GM12872 (cell line): ENCODE results near the gene HABP2.

Experiments
- TF ChIP-seq, protein P1 (sequence below): IDR thresholded peaks from 3 replicates; pipeline ENCODE4 v1.5.1; 2011; ENCODE audit warnings: low read depth, mild to moderate bottlenecking, low read length, moderate library complexity; ENCODE audit not compliant: insufficient read depth

Gene HABP2

DNA sequence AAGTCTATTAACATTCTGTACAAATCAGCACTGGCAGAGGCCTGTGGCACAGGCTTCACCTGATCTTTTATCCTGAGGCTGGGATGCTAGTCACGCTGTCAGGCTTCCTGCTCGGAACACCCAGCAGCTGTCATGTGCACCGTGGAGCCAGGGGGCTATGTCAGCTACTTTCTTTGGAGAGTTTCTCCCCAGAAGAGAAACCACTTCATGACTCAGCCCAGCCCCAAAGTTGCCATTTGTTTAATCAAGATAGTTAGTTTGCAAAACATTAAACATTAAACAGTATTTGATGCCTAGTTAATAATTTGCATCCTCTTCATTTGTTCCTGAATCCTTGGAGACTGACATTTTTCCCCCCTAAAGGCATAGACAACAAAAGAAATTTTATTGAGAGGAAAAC, at the start of gene HABP2:
TSS of gene HABP2 (plus strand) at position 353 of the 400 bp plus-strand sequence. CDS start 69 bp downstream, outside the sequence.
- TF ChIP-seq, protein P1, sequence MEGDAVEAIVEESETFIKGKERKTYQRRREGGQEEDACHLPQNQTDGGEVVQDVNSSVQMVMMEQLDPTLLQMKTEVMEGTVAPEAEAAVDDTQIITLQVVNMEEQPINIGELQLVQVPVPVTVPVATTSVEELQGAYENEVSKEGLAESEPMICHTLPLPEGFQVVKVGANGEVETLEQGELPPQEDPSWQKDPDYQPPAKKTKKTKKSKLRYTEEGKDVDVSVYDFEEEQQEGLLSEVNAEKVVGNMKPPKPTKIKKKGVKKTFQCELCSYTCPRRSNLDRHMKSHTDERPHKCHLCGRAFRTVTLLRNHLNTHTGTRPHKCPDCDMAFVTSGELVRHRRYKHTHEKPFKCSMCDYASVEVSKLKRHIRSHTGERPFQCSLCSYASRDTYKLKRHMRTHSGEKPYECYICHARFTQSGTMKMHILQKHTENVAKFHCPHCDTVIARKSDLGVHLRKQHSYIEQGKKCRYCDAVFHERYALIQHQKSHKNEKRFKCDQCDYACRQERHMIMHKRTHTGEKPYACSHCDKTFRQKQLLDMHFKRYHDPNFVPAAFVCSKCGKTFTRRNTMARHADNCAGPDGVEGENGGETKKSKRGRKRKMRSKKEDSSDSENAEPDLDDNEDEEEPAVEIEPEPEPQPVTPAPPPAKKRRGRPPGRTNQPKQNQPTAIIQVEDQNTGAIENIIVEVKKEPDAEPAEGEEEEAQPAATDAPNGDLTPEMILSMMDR, result no peak

DNA sequence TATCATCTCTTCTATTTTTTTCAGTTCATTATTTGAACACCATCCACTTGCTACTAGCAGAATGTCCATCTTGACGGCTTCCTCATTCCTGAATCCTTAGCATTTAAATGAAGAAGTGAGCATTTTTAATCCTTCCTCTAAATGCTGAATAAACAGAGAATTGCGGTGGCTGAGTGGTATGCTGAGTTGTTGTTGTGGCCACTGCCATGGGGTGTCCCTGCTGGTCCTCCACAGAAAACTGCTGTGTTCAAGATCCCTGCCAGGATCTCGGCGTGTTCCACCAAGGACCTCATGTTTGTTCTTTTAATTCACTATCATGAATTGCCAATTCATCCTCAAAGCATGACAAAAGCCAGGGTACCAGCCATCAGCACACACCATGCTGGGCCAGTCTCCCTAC, 48.9 kb upstream of the HABP2 start:
- TF ChIP-seq, protein P1, result no peak

DNA sequence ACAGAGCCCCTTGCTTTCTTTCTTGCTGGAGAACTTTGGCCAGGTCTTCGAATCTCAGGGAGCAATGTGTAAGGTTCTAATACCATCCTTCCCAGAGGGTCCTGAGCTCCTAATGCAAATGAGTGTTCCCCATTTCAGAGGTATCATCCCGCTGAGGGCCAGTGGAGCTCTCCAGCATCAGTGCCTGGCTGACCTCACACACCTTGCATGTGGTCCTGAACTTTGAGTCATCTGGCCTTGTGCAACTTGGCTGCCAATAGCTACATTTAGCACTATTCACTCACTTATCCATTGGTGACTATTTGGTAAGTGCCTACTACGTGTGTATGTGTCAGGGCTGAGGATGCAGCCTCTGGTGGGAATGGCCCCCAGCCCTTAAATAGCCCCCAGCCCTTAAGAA, 48.4 kb upstream of the HABP2 start:
- TF ChIP-seq, protein P1, result no peak

DNA sequence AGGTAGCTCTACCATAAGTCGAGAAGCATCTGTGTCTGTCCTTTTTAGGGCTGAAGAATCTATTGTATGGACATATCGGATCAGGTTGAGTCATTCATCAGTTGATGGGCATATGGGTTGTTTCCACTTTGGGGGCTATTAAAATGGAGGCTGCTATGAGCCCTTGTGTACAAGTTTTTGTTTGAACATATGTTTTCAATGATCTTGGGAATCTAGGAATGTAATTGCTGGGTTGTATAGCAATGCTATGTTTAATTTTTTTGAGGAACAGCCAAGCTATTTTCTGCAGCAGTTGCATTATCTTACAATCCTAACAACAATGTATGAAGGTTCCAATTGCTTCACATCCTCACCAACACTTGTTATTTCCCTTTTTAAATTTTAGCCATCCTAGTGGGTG, 46.4 kb upstream of the HABP2 start:
- TF ChIP-seq, protein P1, result no peak

DNA sequence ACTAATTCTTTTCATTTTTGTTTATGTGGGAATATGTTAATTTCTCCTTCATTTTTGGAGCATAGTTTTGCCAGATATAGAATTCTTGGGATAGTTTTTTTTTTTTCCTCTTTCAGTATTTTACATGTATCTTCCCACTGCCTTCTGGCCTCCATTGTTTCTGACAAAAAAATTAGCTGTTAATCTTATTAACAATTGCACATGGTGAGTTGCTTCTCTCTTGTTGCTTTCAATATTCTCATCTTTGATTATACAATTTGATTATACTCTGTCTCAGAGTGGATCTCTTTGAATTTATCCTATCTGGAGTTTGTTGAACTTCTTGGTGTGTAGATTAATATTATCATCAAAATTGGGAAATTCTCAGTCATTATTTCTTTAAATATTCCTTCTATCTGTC, 41.4 kb upstream of the HABP2 start:
- TF ChIP-seq, protein P1, result no peak

- TF ChIP-seq, protein P1, result no peak
These were observed 37.7 kb upstream of the HABP2 start for GRCh38 chr10:113515161-113515560.

DNA sequence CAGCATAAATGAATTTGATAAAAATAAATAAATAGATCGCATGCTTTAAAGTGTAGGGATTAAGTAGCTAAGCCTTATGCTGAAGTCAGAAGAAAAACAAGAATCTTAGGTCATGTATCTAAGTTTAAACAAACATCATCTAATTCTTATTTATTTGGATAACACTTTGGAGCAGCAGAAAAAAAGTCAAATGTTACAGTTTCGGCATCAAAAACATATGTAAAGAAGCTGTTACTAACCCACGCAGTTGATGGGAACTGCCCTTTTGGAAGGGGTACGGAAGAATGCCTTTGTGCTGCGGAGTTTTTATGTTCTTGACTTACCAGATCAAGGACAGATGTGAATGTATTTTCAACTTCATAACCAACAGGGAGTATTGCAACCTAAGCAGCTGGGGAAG, 37.3 kb upstream of the HABP2 start:
- TF ChIP-seq, protein P1, result no peak

DNA sequence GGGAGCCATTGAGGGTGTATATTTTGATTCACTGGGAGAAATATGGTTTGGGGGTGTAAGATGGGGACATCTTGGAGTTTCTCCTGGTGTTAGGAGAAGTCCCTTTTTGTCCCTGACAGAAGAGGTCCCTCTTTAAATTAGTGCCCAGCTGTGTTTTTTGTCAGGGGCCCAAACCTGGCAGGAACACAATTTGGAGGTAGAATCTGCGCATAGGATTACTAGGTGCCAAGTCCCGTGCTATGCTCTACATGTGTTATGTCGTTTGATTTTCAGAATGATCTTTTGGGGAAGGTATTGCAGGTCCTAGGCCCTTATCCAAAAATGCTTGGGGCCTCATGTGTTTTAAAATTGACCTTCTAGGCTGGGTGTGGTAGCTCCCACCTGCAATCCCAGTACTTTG, 36.8 kb upstream of the HABP2 start:
- TF ChIP-seq, protein P1, result no peak
